Adrenal gland (tissue), 5 donors: ENCODE measurements around the gene RPL35.

Experiments
- CTCF ChIP-seq, 6 experiments: fragments of 450-650 bp in 4 of 6; fragments of 200-600 bp in 2 of 6; sonication (generic) in 1 of 6; IDR thresholded peaks; 1 replicate in 5 of 6; 2 replicates in 1 of 6; pipeline versions ENCODE4 v1.5.1 to v1.8.0; 2016 to 2021; ENCODE audit warnings: antibody characterized with exemption in 6 of 6, mild to moderate bottlenecking in 2 of 6, moderate library complexity in 1 of 6
- POLR2A ChIP-seq, 2 donors: fragments of 450-650 bp; IDR thresholded peaks; one replicate each; pipeline ENCODE4 v1.6.1; 2017; ENCODE audit warnings: antibody characterized with exemption in 2 of 2, mild to moderate bottlenecking in 2 of 2, moderate library complexity in 1 of 2
- donor health status: DM: no; HTN: no; CAD: no.

GRCh38 chr9:124846969-124847368, 14.8 kb downstream of the RPL35 start:
- no peak for TF ChIP-seq POLR2A (IDR thresholded peaks at IDR 0.05)
- TF ChIP-seq CTCF (IDR thresholded peaks at IDR 0.05), result no peak
